Psoas muscle (tissue), 8 donors: Measurements from ENCODE around the gene PDHA2. TPM values are rescaled to one million over a fixed set of nuclear protein-coding genes. Genes with fewer than 3 reads are reported as not detected.
"Not testable (repeated sequence)": the region's sequence is repeated elsewhere in the genome, so short reads cannot be mapped to it uniquely, and the experiment has no call there.

Experiments
- ATAC-seq, 4 donors: fragments of 200-7000 bp; cut with Tn5 transposase; one replicate each; pipeline ENCODE4 v1.9.1; 2020; ENCODE audit warnings: moderate library complexity in 3 of 4, mild to moderate bottlenecking in 2 of 4
- DNase-seq, 2 donors: peaks; one replicate each; pipeline ENCODE4 v3.0.0-alpha.2; 2020
- H3K27ac ChIP-seq: fragments of 200-600 bp; one replicate; pipeline ENCODE4 v1.8.0; 2022
- H3K27me3 ChIP-seq, 3 donors: fragments of 200-600 bp in 1 of 3; one replicate each; pipeline versions ENCODE4 v1.6.1 to v1.8.0; 2013 to 2022; ENCODE audit warnings: low read length in 2 of 3, mild to moderate bottlenecking in 2 of 3, moderate library complexity in 1 of 3; ENCODE audit not compliant: insufficient read depth in 3 of 3
- H3K36me3 ChIP-seq, 2 donors: fragments of 200-600 bp in 1 of 2; one replicate each; pipeline versions ENCODE4 v1.6.1 to v1.8.0; 2013 to 2022; ENCODE audit warnings: low read depth in 1 of 2, mild to moderate bottlenecking in 1 of 2, moderate library complexity in 1 of 2; ENCODE audit not compliant: insufficient read depth in 1 of 2
- H3K4me1 ChIP-seq: fragments of 200-600 bp; one replicate; pipeline ENCODE4 v1.8.0; 2022
- H3K4me3 ChIP-seq: fragments of 200-600 bp; one replicate; pipeline ENCODE4 v1.8.0; 2022; ENCODE audit warnings: mild to moderate bottlenecking
- H3K9me3 ChIP-seq: fragments of 200-600 bp; one replicate; pipeline ENCODE4 v1.8.0; 2022
- whole genome bisulfite sequencing, 3 donors: extraction: QIAGEN DNeasy Blood & Tissue Kit; methylation state at CpG; one replicate each; pipeline versions ENCODE4 v1.1.6 to v1.1.7; 2013; 5-methylcytosine and 5-hydroxymethylcytosine counted together
- intact Hi-C, 2 donors: fragments of 100-400 bp; cut with DNase I; formaldehyde crosslinking; loops; one replicate each; pipeline versions ENCODE4 v1.11.0 to v1.14.2; 2022
- polyA plus RNA-seq, 3 donors: library from polyadenylated mRNA; stranded (reverse); fragments of 200-250 nt; gene quantifications; one replicate each; pipeline ENCODE4 v1.2.3, GENCODE V29; 2013
- total RNA-seq, 4 donors: library from RNA; stranded (reverse); fragmentation: NEBNext Ultra II Directional in 2 of 4; extraction: Animal tissue kit (Norgen Biotek cat#: 25700) in 2 of 4; gene quantifications; one replicate each; pipeline versions ENCODE4 v1.2.1 to v1.2.4, GENCODE V29; 2021 to 2023
- TF ChIP-seq, protein P1 (sequence below): fragments of 200-600 bp; IDR thresholded peaks from one replicate; pipeline ENCODE4 v1.8.0; 2022; ENCODE audit warnings: antibody characterized with exemption
- donor health status: healthy with polysubstance abuse.
- donor health status: DM: no; HTN: no; CAD: no; lungs with moderate emphysema.
- donor health status: Bipolar disorder and iron deficiency.
- donor health status: healthy.
- donor health status: DM: yes; HTN: yes; CAD: no.
- donor health status: DM: no; HTN: no; CAD: no.
- donor health status: DM: no; HTN: no; CAD: no.
- donor health status: DM: yes; HTN: yes; CAD: no.

Gene PDHA2
- total and polyA plus RNA-seq, 7 donors = not detected

DNA sequence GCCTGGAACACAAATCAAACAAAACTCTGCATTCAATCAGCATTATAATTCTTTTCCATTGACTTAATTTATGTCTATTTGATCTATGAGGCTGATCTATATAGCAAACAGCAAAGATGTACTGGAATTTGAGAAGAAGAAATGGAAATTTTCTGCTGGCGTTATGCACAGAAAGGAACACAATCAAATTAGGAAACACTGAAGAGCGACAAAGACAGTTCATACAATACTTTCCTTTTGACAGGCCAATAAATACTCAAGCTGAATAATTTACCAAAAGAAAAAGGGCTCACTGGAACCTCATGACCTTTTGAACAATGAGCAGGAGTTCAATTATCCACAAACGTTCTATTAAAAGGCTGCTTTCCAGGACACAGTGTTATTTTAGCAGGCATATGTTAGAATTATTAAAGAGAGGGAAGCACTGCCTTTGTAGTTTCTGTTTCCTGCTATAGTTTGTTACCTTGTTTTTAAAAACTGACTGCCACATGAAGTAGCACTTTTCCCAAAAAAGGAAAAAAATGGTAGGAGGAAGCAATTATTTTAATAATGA is 8.1 kb downstream of the PDHA2 start:
- no peaks in the 10 kb centered on the region for H3K9me3 ChIP-seq
- no peaks in the 10 kb centered on the region for H3K4me1 ChIP-seq
- intact Hi-C loops = no loop called here
- DNase-seq = no peak
- H3K27me3 ChIP-seq = no peaks in the 10 kb centered on the region
- no peaks in the 10 kb centered on the region for H3K36me3 ChIP-seq
- no peak overlapping the region for H3K4me3 ChIP-seq
- 30 to 32% (median 32%) methylated on average over 3 of the region's 3 CpGs for WGBS, 3 donors
- ATAC-seq = no peak
- no peak overlapping the region for H3K27ac ChIP-seq
- TF ChIP-seq, protein P1, sequence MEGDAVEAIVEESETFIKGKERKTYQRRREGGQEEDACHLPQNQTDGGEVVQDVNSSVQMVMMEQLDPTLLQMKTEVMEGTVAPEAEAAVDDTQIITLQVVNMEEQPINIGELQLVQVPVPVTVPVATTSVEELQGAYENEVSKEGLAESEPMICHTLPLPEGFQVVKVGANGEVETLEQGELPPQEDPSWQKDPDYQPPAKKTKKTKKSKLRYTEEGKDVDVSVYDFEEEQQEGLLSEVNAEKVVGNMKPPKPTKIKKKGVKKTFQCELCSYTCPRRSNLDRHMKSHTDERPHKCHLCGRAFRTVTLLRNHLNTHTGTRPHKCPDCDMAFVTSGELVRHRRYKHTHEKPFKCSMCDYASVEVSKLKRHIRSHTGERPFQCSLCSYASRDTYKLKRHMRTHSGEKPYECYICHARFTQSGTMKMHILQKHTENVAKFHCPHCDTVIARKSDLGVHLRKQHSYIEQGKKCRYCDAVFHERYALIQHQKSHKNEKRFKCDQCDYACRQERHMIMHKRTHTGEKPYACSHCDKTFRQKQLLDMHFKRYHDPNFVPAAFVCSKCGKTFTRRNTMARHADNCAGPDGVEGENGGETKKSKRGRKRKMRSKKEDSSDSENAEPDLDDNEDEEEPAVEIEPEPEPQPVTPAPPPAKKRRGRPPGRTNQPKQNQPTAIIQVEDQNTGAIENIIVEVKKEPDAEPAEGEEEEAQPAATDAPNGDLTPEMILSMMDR = no peak

DNA sequence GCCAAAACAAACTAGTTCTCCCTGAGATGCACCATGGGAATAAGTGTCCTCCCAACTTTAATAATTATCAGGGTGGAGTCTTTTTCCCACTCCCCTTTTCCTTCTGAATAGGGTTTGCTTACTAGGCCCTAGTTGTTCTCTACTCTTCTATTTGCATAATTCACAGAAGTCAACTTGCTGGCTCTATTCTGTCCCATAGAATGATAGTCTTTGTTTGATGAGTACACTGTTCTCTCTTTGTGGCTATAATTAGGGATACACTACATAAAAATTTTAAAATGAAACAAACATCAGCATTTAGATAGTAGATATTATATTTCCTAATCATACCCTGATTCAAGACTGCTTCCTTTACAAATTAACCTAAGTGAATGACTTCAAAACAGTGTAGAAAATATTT is 10.3 kb downstream of the PDHA2 start:
- H3K27me3 ChIP-seq = no peaks in the 10 kb centered on the region
- no peaks in the 10 kb centered on the region for H3K9me3 ChIP-seq
- ATAC-seq (no peak), DNase-seq (no peak)
- intact Hi-C loops = no loop called here
- H3K4me1 ChIP-seq = no peaks in the 10 kb centered on the region
- H3K4me3 ChIP-seq = no peak overlapping the region
- no peak overlapping the region for H3K27ac ChIP-seq
- TF ChIP-seq, protein P1 = no peak
- H3K36me3 ChIP-seq = no peaks in the 10 kb centered on the region

DNA sequence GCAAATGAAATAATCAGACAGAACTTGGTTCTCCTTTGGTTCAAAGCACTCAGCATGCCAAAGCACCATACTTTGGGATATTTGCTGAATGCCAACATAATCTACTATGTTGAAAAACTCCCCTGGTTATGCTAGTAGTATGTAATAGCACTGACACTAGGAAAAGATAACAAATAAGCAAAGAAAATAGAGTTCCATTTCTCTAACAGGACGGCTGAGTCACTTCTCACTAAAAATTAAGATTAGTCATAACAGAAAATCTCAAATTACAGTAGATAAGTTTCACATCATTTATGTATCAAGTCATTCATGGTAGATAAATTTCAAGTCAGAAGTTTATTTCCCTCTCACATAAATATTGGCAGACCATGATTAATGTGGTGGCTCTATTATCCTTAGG is 17.9 kb downstream of the PDHA2 start:
- ATAC-seq = no peak
- Histone ChIP-seq H3K36me3 (no peaks in the 10 kb centered on the region), H3K4me3 (no peak overlapping the region), H3K9me3 (no peaks in the 10 kb centered on the region), H3K27me3 (no peaks in the 10 kb centered on the region), H3K4me1 (no peaks in the 10 kb centered on the region), H3K27ac (no peak overlapping the region)
- 54 to 68% (median 60%) methylated on average over 1 of the region's 1 CpG for WGBS, 3 donors
- TF ChIP-seq, protein P1 = no peak
- intact Hi-C loops = no loop called here
- DNase-seq = no peak

DNA sequence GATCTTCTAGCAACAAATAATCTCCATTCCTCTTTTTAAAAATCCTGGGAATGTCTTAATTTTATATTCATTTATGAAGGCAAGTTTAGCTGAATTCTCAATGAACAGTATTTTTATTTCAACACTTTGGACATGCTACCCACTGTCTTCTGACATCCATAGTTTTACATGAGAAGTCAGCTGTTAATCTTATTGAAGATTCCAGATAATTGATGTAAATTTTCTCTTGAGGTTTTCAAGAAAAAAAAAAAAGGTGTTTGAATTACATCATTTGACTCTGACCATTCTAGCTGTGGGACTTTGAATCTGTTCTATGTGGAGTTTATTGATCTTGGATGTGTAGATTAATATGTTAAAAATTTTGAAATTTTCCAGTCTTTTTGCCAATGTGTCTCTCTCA is 28.0 kb downstream of the PDHA2 start:
- H3K4me3 ChIP-seq = no peak overlapping the region
- intact Hi-C loops = no loop called here
- H3K27ac ChIP-seq = no peak overlapping the region
- ATAC-seq (no peak), DNase-seq (no peak)
- no peaks in the 10 kb centered on the region for H3K36me3 ChIP-seq
- no peaks in the 10 kb centered on the region for H3K4me1 ChIP-seq
- H3K27me3 ChIP-seq = no peaks in the 10 kb centered on the region
- H3K9me3 ChIP-seq = peaks cover 13% of the 10 kb centered on the region
- TF ChIP-seq, protein P1 = no peak

DNA sequence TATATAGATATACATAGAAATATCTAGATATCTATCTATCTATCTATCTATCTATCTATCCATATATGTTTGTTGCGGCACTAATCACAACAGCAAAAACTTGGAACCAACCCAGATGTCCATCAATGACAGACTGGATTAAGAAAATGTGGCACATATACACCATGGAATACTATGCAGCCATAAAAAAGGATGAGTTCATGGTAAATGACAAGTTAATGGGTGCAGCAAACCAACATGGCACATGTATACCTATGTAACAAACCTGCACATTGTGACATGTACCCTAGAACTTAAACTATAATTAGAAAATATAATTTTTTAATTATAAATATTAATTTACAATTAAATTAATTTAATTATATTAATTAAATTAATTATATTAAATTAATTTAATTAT is 29.5 kb downstream of the PDHA2 start:
- H3K4me3 ChIP-seq, H3K27me3 ChIP-seq, ATAC-seq, intact Hi-C loops, H3K36me3 ChIP-seq, DNase-seq, H3K4me1 ChIP-seq, H3K27ac ChIP-seq: not testable (repeated sequence)
- peaks cover 13% of the 10 kb centered on the region for H3K9me3 ChIP-seq
- 98 to 100% (median 99%) methylated on average over 1 of the region's 1 CpG for WGBS, 3 donors
